Measurements from ENCODE around the gene SYP. TPM values are rescaled to one million over a fixed set of nuclear protein-coding genes. Genes with fewer than 3 reads are reported as not detected.
"Not testable (repeated sequence)": the region's sequence is repeated elsewhere in the genome, so short reads cannot be mapped to it uniquely, and the experiment has no call there.

Gene SYP
- total RNA-seq, 1 experiment from 2014 or later, result 0.05 TPM

DNA sequence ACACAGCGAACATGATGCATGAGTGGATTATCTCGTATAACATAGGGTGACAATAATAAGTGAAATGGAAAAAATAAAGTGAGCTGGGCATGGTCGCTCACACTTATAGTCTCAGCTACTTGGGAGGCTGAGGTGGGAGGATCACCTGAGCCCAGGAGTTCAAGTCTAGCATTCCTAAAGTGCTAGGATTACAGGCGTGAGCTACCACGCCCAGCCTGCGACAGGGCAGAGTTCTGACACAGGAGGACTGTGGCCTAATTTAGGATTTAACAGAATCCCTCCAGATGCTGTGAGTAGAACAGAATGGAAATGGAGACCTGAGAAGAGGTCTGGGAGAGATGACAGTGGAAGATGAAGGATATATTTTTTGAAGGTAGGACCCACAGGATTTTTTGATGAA, 10.4 kb downstream of the SYP start:
- DNase-seq (ENCODE audit: low spot score), result no peak

DNA sequence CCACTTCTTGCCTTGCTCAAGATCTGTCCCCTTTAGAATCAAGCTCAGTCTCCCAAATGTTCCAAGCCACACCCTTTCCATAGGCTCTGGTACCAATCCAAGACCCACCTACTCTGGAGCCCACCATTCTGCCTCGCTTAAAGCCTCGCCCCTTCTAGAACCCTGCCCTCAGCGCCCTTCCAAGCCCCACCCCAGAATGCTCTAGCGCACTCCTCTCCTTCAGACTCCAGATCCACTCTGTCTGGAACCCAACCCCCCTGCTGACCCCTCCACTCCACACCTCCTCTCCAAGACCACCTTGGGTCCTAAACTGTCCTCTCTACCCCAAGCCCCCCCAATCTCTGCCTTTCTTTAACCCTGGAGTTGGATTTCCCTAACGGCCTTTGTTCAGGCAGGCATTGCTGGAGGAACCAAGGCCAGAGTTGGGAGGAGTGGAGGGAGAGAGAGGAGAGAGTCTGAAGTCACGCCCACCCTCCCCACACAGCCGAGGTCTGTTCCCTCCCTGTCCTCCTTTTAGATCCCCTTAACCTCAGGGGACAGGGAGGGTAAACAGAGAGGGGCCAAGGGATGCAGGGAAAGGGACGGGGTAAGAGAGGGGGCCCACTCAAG, 11.4 kb downstream of the SYP start:
- no peak for DNase-seq (ENCODE audit: low spot score)

DNA sequence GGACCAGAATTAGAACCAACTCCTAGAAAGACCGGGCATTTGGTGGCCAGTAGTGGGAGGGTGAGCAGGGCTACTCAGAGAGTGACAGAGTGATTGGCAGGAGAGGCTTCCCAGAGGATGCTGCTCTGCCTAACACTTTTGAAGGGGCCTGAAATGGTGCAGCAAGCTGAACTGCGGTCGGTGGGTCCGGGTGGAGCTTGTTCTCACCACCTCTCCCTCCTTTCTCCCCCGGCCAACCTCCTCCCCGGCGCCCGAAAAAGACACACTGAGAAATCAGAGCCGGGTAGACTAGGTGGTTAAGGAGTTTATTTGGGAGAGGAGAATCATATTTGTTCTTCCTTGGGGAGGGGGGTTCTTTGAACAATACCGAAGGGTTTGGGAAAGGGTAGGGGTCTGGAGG, 12.5 kb downstream of the SYP start:
- DNase-seq (ENCODE audit: low spot score), result no peak

DNA sequence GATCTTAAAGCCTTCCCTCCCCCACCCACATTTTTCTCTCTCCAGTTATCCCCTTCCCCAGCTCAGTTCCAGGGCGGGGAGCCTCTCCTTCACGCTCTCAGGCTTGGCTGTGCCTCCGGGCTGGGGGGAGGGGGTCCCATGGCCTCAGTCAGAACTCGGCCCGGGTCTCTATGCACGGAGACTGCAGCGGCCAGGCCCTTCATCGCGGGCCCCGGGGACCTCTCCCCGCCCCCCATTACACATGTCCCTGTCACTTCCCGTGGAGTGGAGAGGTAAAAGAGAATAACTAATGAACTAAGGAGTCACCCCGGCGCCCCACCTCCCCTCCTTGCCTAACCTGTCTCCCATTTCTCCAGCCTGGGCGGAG, 13.0 kb downstream of the SYP start:
- DNase-seq (ENCODE audit: low spot score), result no peak

DNA sequence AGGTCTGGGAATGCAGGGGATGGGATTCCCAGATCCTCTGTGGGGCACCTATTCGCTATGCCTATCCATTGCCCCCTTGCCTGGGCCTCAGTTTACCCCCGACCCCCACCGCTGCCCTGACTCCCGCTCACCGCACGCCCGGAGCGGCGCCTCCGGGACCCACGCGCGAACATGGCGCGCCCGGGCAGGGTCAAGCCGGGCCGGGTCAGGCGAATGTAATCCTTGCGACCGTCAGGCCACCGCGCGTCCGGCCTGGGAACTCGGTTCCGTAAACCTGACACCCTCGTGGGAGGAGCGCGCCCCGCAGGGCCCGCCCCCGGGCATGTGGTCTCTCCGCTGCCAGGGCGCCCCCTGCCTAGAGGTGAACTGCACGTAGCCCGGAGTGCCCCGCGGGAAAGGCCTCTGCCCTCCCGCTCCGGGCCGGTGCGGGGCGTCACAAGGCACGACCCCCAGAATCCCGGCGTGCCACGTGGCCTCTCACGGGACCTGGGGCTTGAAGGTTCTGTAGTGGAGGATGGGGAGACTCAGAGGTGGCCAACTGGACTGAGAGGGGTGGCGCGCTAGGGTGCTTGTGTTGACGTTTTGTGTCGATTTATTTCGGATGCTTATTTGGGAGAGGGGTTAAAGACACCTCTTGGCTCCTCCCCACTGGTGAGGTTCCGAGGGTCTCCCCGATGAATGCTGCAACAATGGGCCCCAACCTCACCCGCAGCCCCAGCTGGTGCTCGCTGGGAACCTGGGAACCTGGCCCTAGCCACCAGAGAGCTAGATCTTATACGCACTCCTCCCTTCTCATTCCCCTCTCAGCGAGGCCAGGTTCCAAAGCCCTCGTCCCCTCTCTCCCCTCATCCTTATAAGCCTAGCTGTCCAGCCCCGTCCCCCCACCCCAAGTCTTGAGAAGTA, 13.6 kb downstream of the SYP start, which contains the start of gene PRICKLE3:
Gene PRICKLE3 (minus strand): TSS at position 249 of the 903 bp plus-strand sequence. CDS start 76 bp downstream, at position 173.
- no peak for DNase-seq (ENCODE audit: low spot score)

DNA sequence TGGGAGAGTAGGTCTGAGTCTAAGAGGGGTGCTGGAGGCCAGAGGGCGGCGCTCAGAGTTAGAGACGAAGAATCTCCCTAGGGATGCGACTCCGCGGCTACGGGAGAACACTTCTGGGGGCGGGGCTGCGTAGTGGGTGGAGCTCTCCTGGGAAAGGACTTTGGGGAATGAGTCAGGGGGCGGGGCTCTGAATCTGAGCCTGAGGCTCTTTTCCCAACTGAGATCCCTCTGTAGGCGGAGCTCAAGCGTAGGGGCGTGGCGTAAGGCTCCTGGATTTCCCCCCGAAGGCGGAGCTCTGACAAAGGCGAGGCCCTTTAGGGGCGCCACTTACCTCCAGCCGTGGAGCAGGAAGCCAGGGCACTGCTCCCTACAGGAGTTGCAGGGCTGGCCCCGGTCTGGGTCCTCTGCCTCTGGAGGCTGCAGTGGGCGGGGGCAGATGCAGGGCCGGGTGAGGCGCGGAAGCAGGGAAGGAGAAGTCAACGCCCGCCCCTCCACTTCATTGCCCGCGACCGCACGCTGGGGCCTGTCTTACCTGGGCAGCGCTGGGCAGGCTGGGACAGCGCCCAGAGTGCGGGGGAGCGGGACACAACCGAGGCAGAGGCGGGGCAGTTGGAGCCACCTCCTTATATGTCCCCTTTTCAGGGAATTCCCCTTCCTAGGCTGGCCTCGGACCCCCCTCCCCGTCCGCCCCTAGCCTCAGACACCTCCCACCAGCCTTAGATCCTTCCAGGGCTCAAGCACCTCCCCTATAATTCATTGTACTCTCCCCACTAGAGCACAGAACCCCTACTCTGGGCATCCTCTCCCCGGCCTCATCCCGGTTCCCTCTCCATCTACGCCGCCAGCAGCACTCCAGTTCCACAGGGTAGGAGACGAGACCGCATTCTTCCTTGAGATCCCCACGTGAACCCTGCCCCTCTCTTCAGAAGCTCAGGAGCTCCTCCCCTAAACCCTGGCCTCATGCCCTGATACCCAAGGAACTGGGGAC, 15.4 kb downstream of the SYP start:
- peak; percentile 42 for DNase-seq (ENCODE audit: low spot score)

DNA sequence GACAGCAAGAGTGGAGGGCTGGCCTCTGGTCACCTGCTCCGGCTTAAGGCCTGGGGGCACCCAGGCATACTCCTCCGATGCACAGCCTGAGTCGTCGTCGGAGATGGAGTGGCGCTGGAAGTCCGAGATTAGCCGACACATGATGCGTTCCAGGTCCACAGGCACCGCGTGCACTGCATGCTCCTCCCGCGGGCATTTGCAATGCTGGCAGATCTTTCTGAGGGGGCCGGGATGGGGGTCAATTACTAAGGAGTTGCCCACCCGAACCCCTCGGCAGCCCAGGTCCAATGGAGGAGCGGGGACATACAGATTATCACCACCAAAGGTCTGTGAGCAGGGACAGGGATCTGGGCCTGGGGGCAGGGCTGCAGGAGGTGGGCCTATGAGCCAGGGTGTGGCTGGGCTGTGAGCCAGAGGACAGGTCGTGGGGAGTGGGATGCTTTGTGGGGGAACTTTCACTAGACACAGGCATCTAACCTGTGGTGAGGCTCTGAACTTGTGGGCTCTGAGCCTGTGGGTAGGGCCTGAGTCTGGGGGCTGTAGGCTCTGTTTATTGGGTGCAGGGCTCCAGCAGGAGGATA, 16.2 kb downstream of the SYP start:
- DNase-seq (ENCODE audit: low spot score), result no peak

DNA sequence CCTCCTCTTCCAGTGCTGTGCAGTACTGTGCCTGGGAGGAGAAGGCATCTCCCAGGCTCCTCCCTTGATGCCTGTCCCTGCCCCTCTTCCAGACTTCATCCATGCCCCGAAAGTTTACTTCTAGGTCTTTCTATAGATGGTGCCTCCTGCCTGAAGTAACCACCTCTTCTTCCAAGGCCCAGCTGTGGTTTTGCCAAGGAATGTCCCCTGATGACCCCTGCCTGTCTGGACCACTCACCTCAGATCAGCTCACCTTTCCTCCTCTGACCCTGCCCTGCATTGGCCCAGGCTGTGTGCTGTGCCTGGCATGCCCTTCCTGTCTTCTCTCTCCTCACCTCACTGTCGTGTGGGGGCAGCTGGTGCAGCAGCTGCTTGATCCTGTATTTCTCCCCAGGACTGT, 20.6 kb downstream of the SYP start:
- DNase-seq (ENCODE audit: low spot score), result no peak

DNA sequence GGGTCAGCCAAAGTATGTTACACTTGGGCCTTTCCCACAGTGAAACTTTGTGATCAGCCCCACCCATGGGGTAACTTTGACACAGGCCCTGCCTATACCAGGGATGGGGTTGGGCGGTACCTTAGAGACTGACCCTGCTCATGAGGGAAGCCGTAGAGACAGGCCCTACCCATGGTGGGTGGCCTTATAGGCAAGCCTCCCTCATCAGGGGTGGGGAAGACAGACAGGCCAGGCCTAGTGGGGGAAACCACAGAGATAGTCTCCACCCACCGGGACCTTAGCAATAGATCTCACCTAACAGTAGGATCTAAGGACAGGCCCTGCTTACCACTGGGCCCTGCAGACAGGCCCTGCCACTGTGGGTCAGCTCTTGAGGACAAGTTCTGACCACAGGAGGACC, 21.5 kb downstream of the SYP start:
- DNase-seq (ENCODE audit: low spot score), result no peak

DNA sequence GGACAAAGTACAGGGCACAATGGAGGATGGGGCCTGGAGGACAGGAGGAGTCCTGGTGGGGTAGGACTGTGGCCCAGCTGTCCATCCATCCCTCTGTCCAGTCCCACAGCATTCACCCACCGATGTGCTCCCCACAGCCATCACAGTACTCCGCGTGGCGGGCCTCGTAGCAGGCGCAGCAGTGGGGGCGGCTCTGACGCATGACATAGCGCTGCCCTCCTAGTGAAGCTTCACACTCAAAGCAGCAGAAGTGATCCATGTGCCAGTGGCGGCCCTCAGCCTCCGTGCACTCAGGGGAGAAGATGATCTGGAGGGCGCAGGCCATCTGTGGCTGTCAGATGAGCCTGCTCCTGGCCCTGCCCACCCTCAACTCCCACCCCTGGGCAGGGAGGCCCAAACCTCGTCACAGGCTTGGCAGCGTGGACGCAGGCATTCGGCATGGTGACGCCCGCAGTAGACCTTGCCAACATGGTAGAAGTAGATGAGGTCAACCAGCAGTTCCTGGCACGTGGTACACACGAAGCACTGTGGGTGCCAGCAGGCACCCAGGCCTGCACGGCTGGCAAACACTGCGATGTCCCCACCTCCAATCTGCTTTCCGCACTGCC, 22.0 kb downstream of the SYP start:
- DNase-seq (ENCODE audit: low spot score), result no peak

DNA sequence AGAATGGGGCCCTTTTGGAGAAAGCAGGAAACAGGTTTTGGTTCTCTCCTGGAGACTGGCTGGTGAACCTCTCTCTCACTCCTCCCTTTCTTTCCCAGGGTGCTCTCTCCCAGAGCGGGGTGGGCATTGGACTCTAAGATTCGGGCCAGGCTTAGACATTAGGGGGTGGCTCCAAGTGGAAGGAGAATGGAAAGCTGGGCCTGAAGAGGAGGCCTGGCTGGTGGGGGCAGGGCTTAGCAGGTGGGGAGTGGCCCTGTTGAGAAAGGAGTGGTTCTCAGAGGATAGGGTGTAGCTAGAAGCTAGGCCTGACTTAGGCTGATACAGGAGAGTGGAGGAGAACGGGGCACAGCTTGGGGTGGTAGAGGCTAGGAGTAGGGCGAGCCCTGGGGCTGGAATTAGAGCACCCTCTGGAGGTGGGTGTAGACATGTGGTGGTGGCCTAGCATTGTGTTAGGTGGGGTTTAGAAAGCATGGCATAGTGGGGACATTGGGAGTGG, 22.6 kb downstream of the SYP start:
- no peak for DNase-seq (ENCODE audit: low spot score)

DNA sequence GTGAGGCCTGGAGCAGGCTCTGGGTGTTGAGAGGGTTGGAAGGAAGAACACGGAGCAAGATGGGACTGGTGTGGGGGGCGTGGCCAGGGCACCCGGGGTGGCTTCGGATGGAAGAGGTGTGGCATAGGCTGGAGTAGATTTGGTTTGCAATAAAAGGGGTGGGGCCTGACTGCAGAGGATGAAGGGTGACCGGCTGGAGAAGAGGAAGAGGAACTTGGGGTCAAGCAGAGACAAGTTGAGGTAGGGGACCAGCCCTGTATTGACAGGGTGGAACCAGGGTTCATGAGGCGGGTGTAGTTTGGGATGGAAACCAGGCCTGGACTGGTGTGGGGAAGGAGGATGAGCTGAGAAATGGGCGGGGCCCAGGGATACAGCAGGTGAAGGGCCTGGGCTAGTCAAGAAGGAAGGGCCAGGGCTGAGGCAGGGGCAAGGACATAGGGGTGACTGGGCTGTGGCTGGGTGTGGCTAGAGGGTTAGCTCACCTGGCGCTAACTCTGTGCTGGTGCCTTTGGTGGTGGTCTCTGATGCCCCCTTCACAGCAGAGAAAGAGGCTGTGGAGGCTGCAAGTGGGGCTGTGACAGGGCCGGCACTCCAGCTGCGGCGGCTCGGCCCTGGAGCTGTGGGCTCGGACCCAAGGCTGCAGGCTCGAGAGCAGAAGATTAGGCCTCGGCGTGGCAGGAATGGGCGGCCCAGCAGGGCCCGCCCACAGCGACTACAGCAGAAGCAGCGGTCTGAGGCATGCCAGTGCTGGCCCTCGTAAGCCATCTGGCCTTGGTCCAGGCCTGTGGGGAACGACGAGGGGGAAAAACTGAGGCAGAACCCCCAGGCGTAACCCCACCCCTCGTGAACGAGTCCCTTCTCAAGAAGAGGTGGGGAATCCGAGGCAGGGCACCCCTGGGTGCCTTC, 23.3 kb downstream of the SYP start:
- no peak for DNase-seq (ENCODE audit: low spot score)

DNA sequence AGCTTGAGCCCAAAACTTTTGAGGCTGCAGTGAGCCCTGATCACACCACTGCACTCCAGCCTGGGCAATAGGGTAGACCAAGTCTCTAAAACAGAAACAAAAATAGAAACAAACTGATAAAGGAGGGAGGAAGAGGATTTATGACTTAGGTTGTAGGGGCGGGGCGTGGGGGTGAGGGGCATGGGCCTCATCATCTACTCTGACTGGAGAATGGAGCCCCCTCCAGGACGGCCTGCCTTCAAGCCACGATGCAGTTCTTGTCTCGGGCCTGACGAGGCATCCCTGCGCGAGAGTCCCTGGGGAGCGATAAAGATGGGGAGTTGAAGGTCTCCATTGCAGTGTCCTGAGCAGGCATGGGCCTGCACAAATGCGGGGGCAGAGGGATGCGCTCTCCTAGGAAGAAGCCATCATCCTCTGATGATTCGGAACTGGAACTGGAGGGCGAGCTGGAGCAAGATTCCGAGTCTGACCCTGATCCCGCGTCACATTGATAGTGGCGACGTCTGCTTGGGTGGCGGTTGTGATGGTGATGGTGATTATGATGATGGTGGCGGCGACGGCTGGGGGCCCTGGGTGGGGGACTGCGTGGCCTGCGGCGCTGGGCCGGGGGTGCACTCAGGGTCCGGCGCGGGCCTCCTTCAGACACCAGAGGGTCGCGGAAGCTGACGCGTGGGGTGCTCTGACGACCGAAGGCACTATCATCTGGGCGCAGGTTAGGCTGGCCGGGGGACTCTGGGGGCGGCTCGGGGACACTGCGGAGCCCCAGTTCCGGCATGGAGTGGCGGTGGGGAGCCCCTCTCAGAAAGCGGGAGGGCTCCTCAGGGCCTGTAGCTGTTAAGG, 24.3 kb downstream of the SYP start:
- DNase-seq (ENCODE audit: low spot score), result no peak

DNA sequence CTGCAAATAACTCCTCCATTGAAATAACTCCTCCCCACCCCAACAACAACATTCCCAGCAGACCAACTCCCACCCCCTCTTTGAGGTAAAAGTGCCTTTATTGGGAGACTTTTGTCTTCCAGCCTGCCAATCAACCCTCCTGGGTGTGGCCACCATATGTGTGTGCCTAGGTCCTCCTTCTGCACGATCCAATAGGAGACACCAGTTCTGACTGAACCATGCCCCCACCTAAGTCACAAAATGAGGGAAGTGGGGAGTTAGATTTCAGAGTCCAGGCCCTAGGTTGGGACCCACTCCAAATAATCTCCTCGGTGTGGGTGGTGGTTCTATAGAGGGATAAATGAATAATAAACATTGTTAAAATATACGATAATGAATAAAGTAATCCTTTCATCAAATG, 25.3 kb downstream of the SYP start:
- DNase-seq (ENCODE audit: low spot score), result no peak

DNA sequence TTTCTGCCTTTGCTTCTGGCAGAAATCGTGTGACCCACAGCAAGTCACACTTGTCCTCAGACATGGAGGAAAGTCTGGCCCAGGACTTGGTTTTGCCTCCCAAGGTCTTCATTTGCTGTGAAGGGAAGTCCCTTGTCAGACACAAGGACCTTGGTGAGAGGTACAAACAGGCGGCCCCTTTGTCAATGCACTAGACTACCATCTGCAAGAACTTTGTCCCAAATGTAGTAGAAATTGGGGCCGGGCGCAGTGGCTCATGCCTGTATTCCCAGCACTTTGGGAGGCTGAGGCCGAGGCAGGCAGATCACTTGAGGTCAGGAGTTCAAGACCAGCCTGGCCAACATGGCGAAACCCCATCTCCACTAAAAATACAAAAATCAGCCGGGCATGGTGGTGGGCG, 26.4 kb downstream of the SYP start:
- not testable (repeated sequence) for DNase-seq (ENCODE audit: low spot score)

DNA sequence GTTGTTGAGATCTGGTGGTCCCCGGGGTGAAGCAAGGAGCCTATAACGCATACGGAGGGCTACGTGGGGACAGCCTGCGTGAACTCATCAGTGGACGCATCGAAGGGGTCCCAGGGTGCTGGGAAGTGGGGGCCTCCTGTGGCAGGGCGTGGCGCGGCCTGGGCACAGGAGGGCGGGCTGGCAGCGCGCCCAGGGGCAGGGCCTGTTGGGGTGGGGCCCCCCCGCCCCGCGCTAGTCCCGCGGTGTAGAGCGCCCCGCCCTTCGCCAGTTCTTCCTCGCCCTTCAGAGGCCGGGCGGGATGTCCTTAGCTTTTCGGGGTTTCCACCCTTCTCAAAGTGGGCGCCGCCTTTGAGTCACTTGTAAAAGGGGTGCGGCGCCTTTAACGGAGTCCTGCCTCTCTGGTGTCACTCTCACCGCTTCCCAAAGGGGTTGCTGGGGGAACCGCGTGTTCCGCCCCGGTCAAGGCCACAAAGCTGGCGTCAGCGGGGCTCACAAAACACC, 27.7 kb downstream of the SYP start:
- peak; percentile 77 for DNase-seq (ENCODE audit: low spot score)

DNA sequence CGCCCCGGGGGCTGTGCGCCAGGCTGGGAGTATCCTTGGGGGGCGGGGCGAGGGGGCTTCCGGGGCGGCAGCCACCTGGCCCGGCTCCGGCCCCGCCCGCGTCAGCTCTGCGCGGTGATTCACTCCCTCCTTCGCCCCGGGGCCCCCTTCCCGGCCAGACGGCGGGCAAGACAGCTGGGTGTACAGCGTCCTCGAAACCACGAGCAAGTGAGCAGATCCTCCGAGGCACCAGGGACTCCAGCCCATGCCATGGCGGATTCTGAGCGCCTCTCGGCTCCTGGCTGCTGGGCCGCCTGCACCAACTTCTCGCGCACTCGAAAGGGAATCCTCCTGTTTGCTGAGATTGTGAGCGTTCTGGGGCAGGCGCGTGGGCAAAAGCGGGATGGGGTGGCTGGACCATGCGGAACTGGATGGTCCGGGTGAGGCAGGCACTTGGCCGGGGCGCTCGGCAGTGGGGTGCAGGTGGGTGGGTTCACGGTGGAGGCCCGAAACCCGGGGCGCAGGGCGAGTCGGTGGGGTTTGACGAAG, 28.2 kb downstream of the SYP start, which contains the start of gene PLP2:
Gene PLP2 (plus strand): TSS at position 147 of the 528 bp plus-strand sequence. CDS start 103 bp downstream, at position 250.
- peak; percentile 57 for DNase-seq (ENCODE audit: low spot score)

DNA sequence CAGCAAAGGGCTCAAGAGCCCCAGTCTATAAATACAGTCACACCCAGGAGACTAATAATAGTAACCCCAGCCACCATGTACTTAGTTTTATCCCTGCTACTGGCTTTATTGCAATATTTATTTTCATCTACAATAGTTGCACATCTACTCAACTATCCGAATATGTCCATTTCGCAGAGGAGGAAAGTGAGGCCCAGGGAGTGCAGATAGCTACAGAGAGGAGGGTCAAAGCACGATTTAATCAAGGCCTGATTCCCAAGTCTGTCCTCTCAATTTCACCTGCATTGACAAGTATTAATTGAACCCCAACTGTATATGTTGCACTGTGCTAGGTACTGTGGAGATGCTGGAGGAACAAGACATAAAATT, 32.3 kb downstream of the SYP start:
- DNase-seq (ENCODE audit: low spot score), result no peak

Data from A172 (cell line).